ENCODE data around the gene PPP4R4.
"Not testable (repeated sequence)": the region's sequence is repeated elsewhere in the genome, so short reads cannot be mapped to it uniquely, and the experiment has no call there.

Gene PPP4R4

DNA sequence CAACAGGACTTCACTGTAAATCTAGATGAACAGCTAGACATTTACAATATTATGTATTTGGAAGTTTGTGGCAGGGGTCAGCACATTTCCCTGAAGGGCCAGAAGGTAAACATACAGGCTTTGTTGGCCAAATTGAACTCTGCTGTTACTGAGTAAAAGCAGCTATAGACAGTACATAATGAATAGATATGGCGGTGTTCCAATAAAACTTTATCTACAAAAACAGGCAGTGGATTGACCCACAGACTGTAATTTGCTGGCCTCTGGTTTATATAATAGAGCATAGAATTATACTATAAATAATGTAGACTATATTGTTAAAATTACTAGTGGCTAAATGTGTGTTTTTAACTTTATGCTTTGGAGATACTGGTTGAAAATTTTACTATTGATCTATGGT, 93.2 kb downstream of the PPP4R4 start:
- H3K4me1 ChIP-seq (ENCODE audit: insufficient read depth, low read length, severe bottlenecking), result no peaks in the 10 kb centered on the region
- TF ChIP-seq, protein P1, sequence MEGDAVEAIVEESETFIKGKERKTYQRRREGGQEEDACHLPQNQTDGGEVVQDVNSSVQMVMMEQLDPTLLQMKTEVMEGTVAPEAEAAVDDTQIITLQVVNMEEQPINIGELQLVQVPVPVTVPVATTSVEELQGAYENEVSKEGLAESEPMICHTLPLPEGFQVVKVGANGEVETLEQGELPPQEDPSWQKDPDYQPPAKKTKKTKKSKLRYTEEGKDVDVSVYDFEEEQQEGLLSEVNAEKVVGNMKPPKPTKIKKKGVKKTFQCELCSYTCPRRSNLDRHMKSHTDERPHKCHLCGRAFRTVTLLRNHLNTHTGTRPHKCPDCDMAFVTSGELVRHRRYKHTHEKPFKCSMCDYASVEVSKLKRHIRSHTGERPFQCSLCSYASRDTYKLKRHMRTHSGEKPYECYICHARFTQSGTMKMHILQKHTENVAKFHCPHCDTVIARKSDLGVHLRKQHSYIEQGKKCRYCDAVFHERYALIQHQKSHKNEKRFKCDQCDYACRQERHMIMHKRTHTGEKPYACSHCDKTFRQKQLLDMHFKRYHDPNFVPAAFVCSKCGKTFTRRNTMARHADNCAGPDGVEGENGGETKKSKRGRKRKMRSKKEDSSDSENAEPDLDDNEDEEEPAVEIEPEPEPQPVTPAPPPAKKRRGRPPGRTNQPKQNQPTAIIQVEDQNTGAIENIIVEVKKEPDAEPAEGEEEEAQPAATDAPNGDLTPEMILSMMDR (IDR thresholded peaks at IDR 0.05; ENCODE audit: low read length), result no peak
- no peak for TF ChIP-seq EZH2 (IDR thresholded peaks at IDR 0.05; ENCODE audit: borderline replicate concordance, low read length)
- no peaks in the 10 kb centered on the region for H3K9me2 ChIP-seq (ENCODE audit: low read depth, low read length)

DNA sequence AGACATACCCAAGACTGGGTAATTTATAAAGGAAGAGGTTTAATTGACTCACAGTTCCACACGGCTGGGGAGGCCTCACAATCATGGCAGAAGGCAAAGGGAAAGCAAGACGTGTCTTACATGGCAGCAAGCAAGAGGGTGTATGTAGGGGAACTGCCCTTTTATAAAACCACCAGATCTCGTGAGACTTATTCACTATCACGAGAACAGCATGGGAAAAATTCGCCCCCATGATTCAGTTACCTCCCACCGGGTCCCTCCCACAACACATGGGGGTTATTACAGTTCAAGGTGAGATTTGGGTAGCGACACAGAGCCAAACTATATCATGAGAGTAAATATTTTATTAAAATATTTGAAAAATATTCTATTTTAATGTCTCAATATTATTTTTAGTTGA, 94.5 kb downstream of the PPP4R4 start:
- not testable (repeated sequence) for H3K9ac ChIP-seq (ENCODE audit: low read length); H3K4me2 ChIP-seq (ENCODE audit: low read length); H3K27ac ChIP-seq (ENCODE audit: low read depth, low read length, poor library complexity, severe bottlenecking); H4K20me1 ChIP-seq (ENCODE audit: insufficient read depth, low read length); H3K4me1 ChIP-seq (ENCODE audit: insufficient read depth, low read length, severe bottlenecking); H3F3A ChIP-seq (ENCODE audit: insufficient read depth, low read length); H3K9me3 ChIP-seq (ENCODE audit: low read length); H3K36me3 ChIP-seq (ENCODE audit: insufficient read depth, low read length); H3K4me3 ChIP-seq (ENCODE audit: low read depth, low read length, poor library complexity, severe bottlenecking); H3K9me2 ChIP-seq (ENCODE audit: low read depth, low read length); H3K27me3 ChIP-seq (ENCODE audit: insufficient read depth, low read length); H3K79me2 ChIP-seq (ENCODE audit: insufficient read depth, low read length); H2AFZ ChIP-seq (ENCODE audit: low read length)

More for the DNA sequence above, 93.2 kb downstream of the PPP4R4 start:
- Histone ChIP-seq H3K36me3 (ENCODE audit: insufficient read depth, low read length) (no peaks in the 10 kb centered on the region), H3K9ac (ENCODE audit: low read length) (no peak overlapping the region), H3K79me2 (ENCODE audit: insufficient read depth, low read length) (no peaks in the 10 kb centered on the region), H3K27ac (ENCODE audit: low read depth, low read length, poor library complexity, severe bottlenecking) (no peak overlapping the region), H4K20me1 (ENCODE audit: insufficient read depth, low read length) (no peaks in the 10 kb centered on the region), H3K27me3 (ENCODE audit: insufficient read depth, low read length) (no peaks in the 10 kb centered on the region), H3K4me2 (ENCODE audit: low read length) (no peak overlapping the region), H2AFZ (ENCODE audit: low read length) (no peak overlapping the region), H3K4me3 (ENCODE audit: low read depth, low read length, poor library complexity, severe bottlenecking) (no peak overlapping the region), H3K9me3 (ENCODE audit: low read length) (no peaks in the 10 kb centered on the region), H3F3A (ENCODE audit: insufficient read depth, low read length) (no peaks in the 10 kb centered on the region)

DNA sequence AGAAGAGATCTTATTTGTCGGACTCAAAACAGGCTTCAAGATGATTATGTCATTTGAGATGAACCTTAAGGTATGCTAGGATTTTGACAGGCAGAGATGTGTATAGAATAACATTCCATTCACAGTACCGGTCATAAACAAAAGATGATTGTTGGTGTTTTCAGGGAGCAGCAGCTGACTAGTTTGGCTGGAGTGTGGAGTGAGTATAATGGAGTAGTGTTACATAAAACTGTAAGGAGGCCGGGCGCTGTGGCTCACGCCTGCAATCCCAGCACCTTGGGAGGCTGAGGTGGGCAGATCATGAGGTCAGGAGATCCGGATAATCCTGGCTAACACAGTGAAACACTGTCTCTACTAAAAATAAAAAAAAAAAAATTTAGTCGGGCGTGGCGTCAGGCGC, 95.0 kb downstream of the PPP4R4 start:
- no peak overlapping the region for H3K9ac ChIP-seq (ENCODE audit: low read length)
- H4K20me1 ChIP-seq (ENCODE audit: insufficient read depth, low read length), result no peaks in the 10 kb centered on the region
- H3K27me3 ChIP-seq (ENCODE audit: insufficient read depth, low read length), result no peaks in the 10 kb centered on the region
- TF ChIP-seq, protein P1 (IDR thresholded peaks at IDR 0.05; ENCODE audit: low read length), result no peak
- TF ChIP-seq EZH2 (IDR thresholded peaks at IDR 0.05; ENCODE audit: borderline replicate concordance, low read length), result no peak
- no peak overlapping the region for H3K4me2 ChIP-seq (ENCODE audit: low read length)
- H3K79me2 ChIP-seq (ENCODE audit: insufficient read depth, low read length), result no peaks in the 10 kb centered on the region
- no peaks in the 10 kb centered on the region for H3K4me1 ChIP-seq (ENCODE audit: insufficient read depth, low read length, severe bottlenecking)
- H3K9me2 ChIP-seq (ENCODE audit: low read depth, low read length), result no peaks in the 10 kb centered on the region
- H3K36me3 ChIP-seq (ENCODE audit: insufficient read depth, low read length), result no peaks in the 10 kb centered on the region
- H3F3A ChIP-seq (ENCODE audit: insufficient read depth, low read length), result no peaks in the 10 kb centered on the region
- no peak overlapping the region for H3K4me3 ChIP-seq (ENCODE audit: low read depth, low read length, poor library complexity, severe bottlenecking)
- H3K27ac ChIP-seq (ENCODE audit: low read depth, low read length, poor library complexity, severe bottlenecking), result no peak overlapping the region
- H2AFZ ChIP-seq (ENCODE audit: low read length), result no peak overlapping the region
- H3K9me3 ChIP-seq (ENCODE audit: low read length), result no peaks in the 10 kb centered on the region

DNA sequence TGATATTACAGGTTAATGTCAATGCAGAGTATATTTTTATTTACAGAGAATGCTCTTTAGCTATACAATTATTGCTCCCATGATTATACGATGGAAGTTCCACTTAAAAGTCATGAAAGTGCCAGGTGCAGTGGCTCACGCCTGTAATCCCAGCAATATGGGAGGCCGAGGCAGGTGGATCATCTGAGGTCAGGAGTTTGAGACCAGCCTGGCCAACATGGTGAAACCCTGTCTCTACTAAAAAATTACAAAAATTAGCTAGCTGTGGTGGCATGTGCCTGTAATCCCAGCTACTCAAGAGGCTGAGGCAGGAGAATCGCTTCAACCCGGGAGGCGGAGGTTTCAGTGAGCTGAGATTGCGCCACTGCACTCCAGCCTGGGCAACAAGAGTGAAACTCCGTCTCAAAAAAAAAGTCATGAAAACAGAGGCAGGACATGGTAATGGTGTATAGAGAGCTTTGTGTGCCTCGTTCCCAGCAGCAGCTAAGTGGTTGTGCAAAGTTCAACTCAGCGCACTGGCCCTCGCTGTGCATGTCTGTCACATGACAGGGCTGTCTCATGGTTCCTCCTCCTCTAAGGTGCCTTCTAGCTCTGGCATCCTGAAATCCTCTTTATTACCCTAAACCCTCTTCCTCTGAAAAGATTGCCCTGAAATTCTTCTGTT, 102.9 kb downstream of the PPP4R4 start:
- not testable (repeated sequence) for H3K4me3 ChIP-seq (ENCODE audit: low read depth, low read length, poor library complexity, severe bottlenecking); H3K4me1 ChIP-seq (ENCODE audit: insufficient read depth, low read length, severe bottlenecking); H3K9ac ChIP-seq (ENCODE audit: low read length); H2AFZ ChIP-seq (ENCODE audit: low read length); H3K36me3 ChIP-seq (ENCODE audit: insufficient read depth, low read length); H4K20me1 ChIP-seq (ENCODE audit: insufficient read depth, low read length); H3K79me2 ChIP-seq (ENCODE audit: insufficient read depth, low read length); H3K4me2 ChIP-seq (ENCODE audit: low read length); H3K9me2 ChIP-seq (ENCODE audit: low read depth, low read length); H3K9me3 ChIP-seq (ENCODE audit: low read length); H3F3A ChIP-seq (ENCODE audit: insufficient read depth, low read length); H3K27me3 ChIP-seq (ENCODE audit: insufficient read depth, low read length); H3K27ac ChIP-seq (ENCODE audit: low read depth, low read length, poor library complexity, severe bottlenecking)

All from OCI-LY1 (cell line).